HepG2 (cell line): ENCODE data around the gene ZDHHC19. TPM values are rescaled to one million over a fixed set of nuclear protein-coding genes. Genes with fewer than 3 reads are reported as not detected.

Experiments used
- ATAC-seq: fragments of 200-7000 bp; cut with Tn5 transposase; 3 replicates; pipeline ENCODE4 v1.9.1; 2020; ENCODE audit warnings: mild to moderate bottlenecking, moderate library complexity
- BruUV-seq: library from RNA; stranded (reverse); fragments of 400-500 nt; replicated peaks from 2 replicates; lab custom pipeline; 2021; lab: Mats Ljungman, UMichigan
- CTCF ChIA-PET: fragments of 300-600 bp; formaldehyde crosslinking; extraction: SDS; loops from one replicate; lab custom pipeline; 2021; ENCODE audit warnings: low total read pairs, inconsistent platforms, low intra/inter-chr PET ratio; lab: Yijun Ruan, JAX
- POLR2A ChIA-PET: fragments of 350-600 bp; sonication (Branson Sonifier 250); formaldehyde crosslinking; loops from one replicate; lab custom pipeline; 2020; ENCODE audit warnings: antibody characterized with exemption, inconsistent platforms; lab: Yijun Ruan, JAX
- DNase-seq: peaks from one replicate; pipeline ENCODE4 v3.0.0-alpha.2; 2015; ENCODE audit warnings: low spot score
- FAIRE-seq: peaks from 3 replicates; lab custom pipeline; 2011; peaks lifted over from hg19 to GRCh38; lab: Jason Lieb, UNC
- H2AFZ ChIP-seq: one replicate; pipeline ENCODE4 v1.6.1; 2011; ENCODE audit warnings: low read length, inconsistent platforms
- H3K27ac ChIP-seq: fragments of 300-600 bp; 3 replicates; pipeline ENCODE4 v1.8.0; 2011; ENCODE audit warnings: mixed run types, mild to moderate bottlenecking, mixed read lengths, low read length, inconsistent platforms; ENCODE audit not compliant: insufficient read depth; ENCODE audit errors: extremely low read length
- H3K27me3 ChIP-seq, 2 experiments: fragments of 200-600 bp in 1 of 2; 2 replicates in 1 of 2; 3 replicates in 1 of 2; pipeline versions ENCODE4 v1.6.0 to v1.8.0; 2011; ENCODE audit warnings: low read length in 2 of 2, mild to moderate bottlenecking in 2 of 2, moderate library complexity in 2 of 2, inconsistent platforms in 1 of 2; ENCODE audit not compliant: insufficient read depth in 2 of 2, control insufficient read depth in 1 of 2
- H3K36me3 ChIP-seq, 2 experiments: fragments of 200-600 bp in 1 of 2; replicated peaks in 1 of 2; 2 replicates in 1 of 2; 3 replicates in 1 of 2; pipeline versions ENCODE4 v1.5.1 to v1.8.0; 2011; ENCODE audit warnings: low read length in 2 of 2, inconsistent platforms in 1 of 2; ENCODE audit not compliant: insufficient read depth in 2 of 2, control insufficient read depth in 1 of 2
- H3K4me1 ChIP-seq: 2 replicates; pipeline ENCODE4 v1.5.1; 2012; ENCODE audit warnings: low read length, inconsistent platforms; ENCODE audit not compliant: insufficient read depth
- H3K4me2 ChIP-seq: 2 replicates; pipeline ENCODE4 v1.6.0; 2011; ENCODE audit warnings: low read depth, low read length, inconsistent platforms
- H3K4me3 ChIP-seq, 3 experiments: fragments of 200-600 bp in 1 of 3; sonication (generic), shearing (Covaris generic) in 1 of 3; replicated peaks in 1 of 3; 2 replicates each; pipeline ENCODE4 v1.5.1; 2011 to 2016; ENCODE audit warnings: low read length in 3 of 3, inconsistent platforms in 2 of 3, low read depth in 2 of 3, mild to moderate bottlenecking in 2 of 3, control low read depth in 1 of 3, mixed read lengths in 1 of 3; ENCODE audit not compliant: insufficient read depth in 1 of 3
- H3K79me2 ChIP-seq: one replicate; pipeline ENCODE4 v1.6.1; 2011; ENCODE audit warnings: low read length, inconsistent platforms; ENCODE audit not compliant: insufficient read depth
- H3K9ac ChIP-seq: 2 replicates; pipeline ENCODE4 v1.6.0; 2011; ENCODE audit warnings: mild to moderate bottlenecking, low read depth, low read length, inconsistent platforms; ENCODE audit not compliant: insufficient read depth
- H3K9me3 ChIP-seq: 2 replicates; pipeline ENCODE4 v1.5.1; 2012; ENCODE audit warnings: mild to moderate bottlenecking, low read length
- H4K20me1 ChIP-seq: 2 replicates; pipeline ENCODE4 v1.6.0; 2011; ENCODE audit warnings: inconsistent platforms, mild to moderate bottlenecking, low read length, moderate library complexity; ENCODE audit not compliant: insufficient read depth
- AKNA ChIP-seq: sonication (generic); formaldehyde crosslinking; IDR thresholded peaks from 2 replicates; pipeline ENCODE4 v1.4.0; 2020; ENCODE audit warnings: missing genetic modification reagents, borderline replicate concordance
- ARNT ChIP-seq: fragments of 450-650 bp; IDR thresholded peaks from 2 replicates; pipeline ENCODE4 v1.6.1; 2017
- BCL6 ChIP-seq: IDR thresholded peaks from 2 replicates; pipeline ENCODE4 v1.6.1; 2016; ENCODE audit warnings: missing genetic modification reagents, missing compliant biosample characterization
- BRF2 ChIP-seq: sonication (generic); formaldehyde crosslinking; IDR thresholded peaks from 2 replicates; pipeline ENCODE4 v1.8.1; 2022; ENCODE audit warnings: mild to moderate bottlenecking, missing genetic modification reagents
- EEA1 ChIP-seq: sonication (generic); formaldehyde crosslinking; IDR thresholded peaks from 2 replicates; pipeline ENCODE4 v1.5.1; 2020; ENCODE audit warnings: mild to moderate bottlenecking, missing genetic modification reagents, borderline replicate concordance
- FOXK2 ChIP-seq: fragments of 450-650 bp; IDR thresholded peaks from 2 replicates; pipeline ENCODE4 v1.6.1; 2016
- HDAC6 ChIP-seq: fragments of 200-600 bp; sonication (generic); IDR thresholded peaks from 2 replicates; pipeline ENCODE4 v1.7.0; 2017; ENCODE audit warnings: mild to moderate bottlenecking, antibody characterized with exemption, low read length, low read depth
- KDM5A ChIP-seq: fragments of 200-600 bp; sonication (generic); IDR thresholded peaks from 2 replicates; pipeline ENCODE4 v1.7.0; 2018; ENCODE audit warnings: antibody characterized with exemption, mild to moderate bottlenecking, low read length, borderline replicate concordance
- RXRB ChIP-seq: IDR thresholded peaks from 2 replicates; pipeline ENCODE4 v1.6.1; 2016; ENCODE audit warnings: borderline replicate concordance, missing genetic modification reagents, missing compliant biosample characterization
- SALL2 ChIP-seq: sonication (generic); formaldehyde crosslinking; IDR thresholded peaks from 2 replicates; pipeline ENCODE4 v1.8.1; 2023; ENCODE audit warnings: mild to moderate bottlenecking, missing genetic modification reagents, inconsistent platforms
- WIZ ChIP-seq: sonication (generic); formaldehyde crosslinking; IDR thresholded peaks from 2 replicates; pipeline ENCODE4 v1.5.1; 2020; ENCODE audit warnings: mild to moderate bottlenecking, missing genetic modification reagents
- ZNF292 ChIP-seq: sonication (generic); formaldehyde crosslinking; IDR thresholded peaks from 2 replicates; pipeline ENCODE4 v1.8.1; 2022; ENCODE audit warnings: mild to moderate bottlenecking, low read depth, missing genetic modification reagents, borderline replicate concordance
- ZNF335 ChIP-seq: sonication (generic); formaldehyde crosslinking; IDR thresholded peaks from 2 replicates; pipeline ENCODE4 v1.4.0; 2020; ENCODE audit warnings: missing genetic modification reagents
- ZNF598 ChIP-seq: sonication (generic); formaldehyde crosslinking; IDR thresholded peaks from 2 replicates; pipeline ENCODE4 v1.5.1; 2020; ENCODE audit warnings: mild to moderate bottlenecking, missing genetic modification reagents, borderline replicate concordance
- ZNF781 ChIP-seq: sonication (generic); formaldehyde crosslinking; IDR thresholded peaks from 2 replicates; pipeline ENCODE4 v1.5.1; 2020; ENCODE audit warnings: borderline replicate concordance, mild to moderate bottlenecking, missing genetic modification reagents; ENCODE audit errors: not compliant biosample characterization
- WGBS: methylation state at CpG from one replicate; pipeline ENCODE4 v1.1.6; 2017; ENCODE audit warnings: low lambda C conversion rate; 5-methylcytosine and 5-hydroxymethylcytosine counted together
- in situ Hi-C: cut with HindIII; loops from 2 replicates; pipeline ENCODE4 v1.10.0; 2017; ENCODE audit warnings: low pct_unique_long_range_greater_than_20kb; ENCODE audit not compliant: extremely low pct_ligation_motif_present
- intact Hi-C: fragments of 100-400 bp; cut with micrococcal nuclease; formaldehyde crosslinking; loops from one replicate; pipeline ENCODE4 v1.10.0; 2022; ENCODE audit not compliant: unreplicated experiment
- polyA plus RNA-seq, 8 experiments: library from polyadenylated mRNA; depleted of rRNA in 3 of 8; stranded (reverse) in 7 of 8; unstranded in 1 of 8; fragments of >200 nt; fragmentation: Illumina TruSeq in 4 of 8; extraction: Trizol in 4 of 8; gene quantifications; 2 replicates each; pipeline versions ENCODE4 v1.2.1 to v1.2.3, GENCODE V29; 2011 to 2016; ENCODE audit warnings: low read depth in 4 of 8, missing spikeins in 1 of 8, mixed read lengths in 1 of 8; ENCODE audit not compliant: insufficient read depth in 1 of 8
- total RNA-seq, 5 experiments: library from RNA; depleted of rRNA; stranded (reverse); fragments of >200 nt; fragmentation: Illumina TruSeq; extraction: Trizol; gene quantifications; 2 replicates each; pipeline ENCODE4 v1.2.3, GENCODE V29; 2016; ENCODE audit warnings: low read depth in 1 of 5
- TF ChIP-seq, protein P1 (sequence below): sonication (generic); formaldehyde crosslinking; IDR thresholded peaks from 2 replicates; pipeline ENCODE4 v1.5.0; 2020; ENCODE audit warnings: missing genetic modification reagents, mild to moderate bottlenecking, borderline replicate concordance
- TF ChIP-seq, protein P2 (sequence below): sonication (generic); formaldehyde crosslinking; IDR thresholded peaks from 2 replicates; pipeline ENCODE4 v1.5.1; 2020; ENCODE audit warnings: missing genetic modification reagents, mild to moderate bottlenecking, borderline replicate concordance

The ZDHHC19 gene
- total and polyA plus RNA-seq, 2 of the 13 experiments (the other 11 are each of a cell fraction or from before 2014, with no cell fraction given) = 0.22 to 0.53 TPM

- in situ Hi-C loops = no loop called here
- WGBS = 4% methylated on average over 20 of the region's 21 CpGs
- DNase-seq = peak; percentile 46
- peak; percentile 87 for ATAC-seq
- Histone ChIP-seq H3K9me3 (no peaks in the 10 kb centered on the region), H2AFZ (no peak overlapping the region), H3K27me3 (peaks cover 3 to 11% of the 10 kb centered on the region in 2 experiments; a peak in 2 of 5 replicates), H3K4me1 (peaks cover 51% of the 10 kb centered on the region), H3K79me2 (no peaks in the 10 kb centered on the region), H3K27ac (no peak overlapping the region), H3K4me3 (peak overlapping the region; percentile 11 to 72 (median 34); a peak in 5 of 6 replicates), H3K9ac (no peak overlapping the region), H4K20me1 (no peaks in the 10 kb centered on the region), H3K4me2 (peak overlapping the region; percentile 93), H3K36me3 (no peaks in the 10 kb centered on the region)
- CTCF ChIA-PET = interaction anchor here (0.6 kb wide), 1 partner anchor 11 kb away, joined by 3 read pairs; no protein-coding TSS in a partner anchor
- intact Hi-C loops = no loop called here
- BruUV-seq = no TSS peak
- FAIRE-seq = no peak
- POLR2A ChIA-PET = interaction anchor here (1.4 to 2.0 kb wide), 2 partner anchors 13 to 121 kb away, joined by 3 to 7 read pairs; no protein-coding TSS in a partner anchor
- no peak for TF ChIP-seq ARNT
- no peak for TF ChIP-seq BRF2 (CRISPR knock-in tag)
- TF ChIP-seq, protein P1, sequence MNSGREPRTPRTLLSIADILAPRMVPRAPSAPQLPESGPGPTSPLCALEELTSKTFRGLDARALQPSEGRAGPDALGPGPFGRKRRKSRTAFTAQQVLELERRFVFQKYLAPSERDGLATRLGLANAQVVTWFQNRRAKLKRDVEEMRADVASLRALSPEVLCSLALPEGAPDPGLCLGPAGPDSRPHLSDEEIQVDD (CRISPR knock-in tag) = no peak
- no peak for TF ChIP-seq EEA1 (CRISPR knock-in tag)
- TF ChIP-seq ZNF781 (CRISPR knock-in tag) = no peak
- TF ChIP-seq ZNF335 (CRISPR knock-in tag) = no peak
- no peak for TF ChIP-seq HDAC6
- no peak for TF ChIP-seq FOXK2
- TF ChIP-seq ZNF292 (CRISPR knock-in tag) = peak; percentile 100
- TF ChIP-seq KDM5A = no peak
- TF ChIP-seq WIZ (CRISPR knock-in tag) = no peak
- no peak for TF ChIP-seq AKNA (CRISPR knock-in tag)
- TF ChIP-seq, protein P2, sequence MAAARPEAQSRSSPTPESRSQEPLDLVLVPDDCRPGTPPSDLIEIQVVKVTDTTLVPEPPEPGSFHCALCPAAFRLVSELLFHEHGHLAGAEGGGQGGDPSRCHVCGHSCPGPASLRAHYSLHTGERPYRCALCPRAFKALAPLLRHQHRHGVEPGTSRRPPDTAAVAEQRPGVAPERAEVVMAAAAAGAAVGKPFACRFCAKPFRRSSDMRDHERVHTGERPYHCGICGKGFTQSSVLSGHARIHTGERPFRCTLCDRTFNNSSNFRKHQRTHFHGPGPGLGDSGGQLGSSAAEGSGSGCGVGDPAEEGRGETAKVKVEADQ (CRISPR knock-in tag) = no peak
- TF ChIP-seq ZNF598 (CRISPR knock-in tag) = no peak; the same call in 1 of the 2 replicates
- TF ChIP-seq RXRB = peak; percentile 56; the same call in 1 of the 2 replicates
- no peak for TF ChIP-seq BCL6 (CRISPR knock-in tag)
- TF ChIP-seq SALL2 (CRISPR knock-in tag) = no peak
These were observed 8.7 kb downstream of the ZDHHC19 start for GRCh38 chr3:196202516-196202970.
